ENCODE data around the gene FAM83F. TPM values are rescaled to one million over a fixed set of nuclear protein-coding genes. Genes with fewer than 3 reads are reported as not detected.

Gene FAM83F
- total RNA-seq, 1 donor from 2014 or later = 0.78 TPM

DNA sequence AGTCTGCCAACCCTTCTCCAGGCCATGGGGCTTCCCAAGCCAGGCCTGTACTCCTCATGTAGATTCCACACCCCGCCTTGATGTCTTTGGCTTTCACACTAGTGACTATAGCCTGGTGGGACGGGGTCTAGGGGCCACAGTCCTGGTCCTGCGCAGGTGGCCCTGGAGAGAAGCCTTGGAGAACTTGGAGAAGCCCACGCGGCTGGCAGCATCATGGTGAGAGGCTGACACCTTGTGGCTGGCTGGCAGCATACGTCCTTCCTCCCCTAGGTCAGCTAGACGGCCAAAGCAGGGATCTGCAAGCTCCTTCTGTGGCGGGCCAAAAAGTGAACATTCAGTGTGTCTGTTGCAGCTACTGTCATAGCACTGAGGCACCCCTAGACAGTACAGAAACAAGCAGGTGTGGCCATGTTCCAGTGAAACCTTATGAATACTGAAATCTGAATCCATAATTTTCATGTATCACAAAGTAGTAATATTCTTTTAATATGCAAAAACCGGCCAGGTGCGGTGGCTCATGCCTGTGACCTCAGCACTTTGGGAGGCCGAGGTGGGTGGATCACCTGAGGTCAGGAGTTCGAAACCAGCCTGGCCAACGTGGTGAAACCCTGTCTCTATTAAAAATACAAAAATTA, 42.0 kb downstream of the FAM83F start:
- peak; percentile 47 for DNase-seq

DNA sequence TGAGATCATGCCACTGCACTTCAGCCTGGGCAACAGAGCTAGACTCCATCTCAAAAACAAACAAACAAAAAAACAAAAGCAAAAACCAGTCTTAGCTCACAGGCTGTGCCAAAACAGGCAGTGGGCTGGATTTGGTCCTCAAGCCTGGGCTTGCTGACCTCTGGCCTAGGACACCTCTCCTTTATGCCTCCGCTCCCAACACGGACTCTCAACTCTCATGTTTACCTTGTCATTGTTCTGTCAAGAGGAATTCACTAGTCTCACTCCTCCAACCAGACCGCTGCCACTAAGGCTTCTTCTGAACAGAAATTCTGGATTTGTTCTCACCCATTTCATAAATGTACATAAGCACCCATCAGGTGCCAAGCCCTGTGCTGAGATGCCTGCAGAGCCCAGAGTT, 42.6 kb downstream of the FAM83F start:
- DNase-seq = no peak

DNA sequence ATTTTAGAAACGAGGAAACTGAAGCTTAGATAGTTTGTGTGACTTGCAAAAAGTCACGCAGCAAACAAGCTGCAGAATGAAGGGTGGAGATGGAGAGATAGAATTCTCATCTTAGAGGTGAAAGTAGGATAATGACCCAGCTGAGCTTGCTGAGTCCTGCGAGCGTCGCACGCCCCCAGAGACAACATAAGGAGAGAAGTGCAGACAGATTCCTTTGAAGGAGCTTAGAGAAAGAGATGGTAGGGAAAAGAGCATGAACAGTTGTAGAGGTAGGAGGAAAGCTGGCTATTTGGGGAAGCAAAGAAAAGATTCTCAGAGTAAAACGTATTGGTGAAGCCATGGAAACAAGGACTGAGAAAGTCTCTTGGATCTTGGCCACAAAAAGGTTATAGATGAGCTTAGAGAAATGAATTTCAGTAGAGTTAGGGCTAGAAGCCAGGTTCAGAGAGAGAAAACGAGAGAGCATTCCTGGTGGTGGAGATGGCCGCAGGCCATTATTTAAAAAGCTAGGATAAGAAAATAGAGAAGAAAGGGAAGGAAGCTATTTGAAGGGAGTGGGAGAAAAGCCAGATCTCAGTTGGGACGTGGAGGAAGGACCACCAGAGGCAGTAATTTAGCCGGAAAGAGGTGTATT, 44.8 kb downstream of the FAM83F start:
- DNase-seq = no peak

DNA sequence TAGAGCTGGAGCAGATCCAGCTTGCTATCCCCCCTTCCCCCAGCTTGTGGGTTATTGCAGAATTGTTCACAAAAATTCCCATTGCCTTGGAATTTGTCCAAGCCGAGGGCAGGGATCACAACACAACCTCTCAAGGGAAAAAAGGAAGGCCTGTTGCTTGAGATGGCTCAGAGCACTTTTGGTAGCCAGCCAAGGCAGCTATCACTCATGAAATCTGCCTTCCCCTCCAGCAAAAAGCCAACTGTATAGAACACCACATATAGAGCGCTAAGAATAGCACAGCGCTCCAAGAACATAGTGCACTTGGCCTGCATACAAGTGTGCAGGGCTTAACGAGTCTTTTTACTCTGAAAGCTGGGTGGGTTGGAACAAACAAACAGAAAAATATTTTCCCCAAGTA, 46.2 kb downstream of the FAM83F start:
- peak; percentile 44 for DNase-seq

DNA sequence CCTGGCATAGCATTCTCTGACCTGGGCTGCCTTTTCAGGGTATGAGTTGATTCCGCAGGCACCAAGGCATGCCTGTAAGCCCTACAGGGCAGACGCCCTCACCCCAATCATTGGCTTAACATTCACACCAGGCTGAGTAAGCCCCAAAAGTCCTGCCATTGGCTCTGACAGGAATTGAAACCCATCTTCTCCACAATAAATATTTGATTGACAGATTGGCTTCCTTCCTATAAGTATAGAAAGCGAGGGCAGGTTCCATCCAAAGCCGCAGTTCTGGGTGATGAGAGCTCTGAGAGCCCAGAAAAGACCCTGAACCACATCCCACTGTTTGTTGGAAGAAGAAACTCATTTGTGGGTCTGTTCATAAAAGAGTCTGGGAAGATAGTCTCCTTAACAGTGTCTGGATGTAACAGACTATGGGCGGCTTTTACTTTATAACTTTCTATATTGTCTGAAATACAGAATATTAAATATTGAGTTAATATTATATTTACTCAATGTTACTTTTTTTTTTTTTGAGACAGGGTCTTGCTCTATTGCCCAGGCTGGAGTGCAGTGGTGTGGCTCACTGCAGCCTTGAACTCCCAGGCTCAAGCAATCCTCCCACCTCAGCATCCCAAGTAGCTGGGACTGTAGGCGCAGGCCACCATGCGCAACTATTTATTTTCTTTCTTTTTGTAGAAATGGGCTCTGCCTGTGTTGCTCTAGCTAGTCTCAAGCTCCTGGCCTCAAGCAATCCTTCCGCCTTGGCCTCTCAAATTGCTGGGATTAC, 46.8 kb downstream of the FAM83F start:
- DNase-seq = no peak

DNA sequence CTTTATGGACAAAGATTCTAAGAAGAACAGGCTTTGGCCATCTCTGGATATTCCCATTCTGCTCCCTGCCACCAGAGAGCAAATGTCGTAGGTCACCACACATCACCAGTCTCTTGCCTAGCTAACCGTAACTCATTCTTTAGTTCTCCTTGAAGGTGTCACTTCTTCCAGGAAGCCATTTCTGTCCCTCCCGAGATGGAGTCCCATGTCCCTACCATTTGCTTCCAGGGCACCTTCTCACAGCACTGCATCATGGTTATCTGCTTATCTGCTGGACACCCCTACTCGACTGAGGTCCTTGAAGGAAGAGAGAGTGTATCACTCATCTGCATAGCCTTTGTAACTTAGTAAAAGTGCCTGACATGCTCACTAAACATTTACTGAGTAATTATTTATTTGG, 47.6 kb downstream of the FAM83F start:
- no peak for DNase-seq

DNA sequence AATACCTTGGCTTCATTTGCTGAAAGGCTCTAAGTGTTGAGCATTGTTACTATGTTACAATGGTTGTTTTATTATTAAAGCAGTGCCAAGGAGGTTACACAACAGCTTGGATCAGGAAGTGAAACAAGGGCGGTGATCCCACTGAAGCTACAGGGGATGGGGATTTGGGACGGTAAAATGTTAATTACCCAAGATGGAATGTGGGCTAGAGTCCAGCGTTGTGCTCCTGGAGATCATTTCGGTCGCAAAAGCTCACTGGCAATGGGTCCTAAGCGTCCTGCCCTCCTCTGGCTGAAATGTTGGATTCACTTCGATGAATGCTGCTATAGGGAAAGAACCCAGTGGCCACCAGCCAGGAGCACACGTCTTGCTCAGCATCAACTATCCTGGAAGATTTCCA, 48.3 kb downstream of the FAM83F start:
- DNase-seq = no peak

DNA sequence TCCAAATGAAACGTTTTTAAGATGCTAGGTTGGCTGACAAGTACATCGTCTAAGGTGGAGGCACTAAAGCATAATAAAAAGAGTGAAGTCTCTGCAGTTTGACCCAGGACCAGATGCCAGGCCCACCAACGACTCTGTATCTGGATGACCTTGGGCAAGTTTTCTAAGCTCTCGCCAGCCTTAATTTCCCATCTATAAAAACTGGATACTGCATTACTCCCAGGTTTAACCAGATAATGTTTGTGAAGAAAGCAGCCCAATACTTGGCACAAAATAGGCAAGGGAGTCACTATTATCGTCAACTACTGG, 49.0 kb downstream of the FAM83F start:
- DNase-seq = no peak

DNA sequence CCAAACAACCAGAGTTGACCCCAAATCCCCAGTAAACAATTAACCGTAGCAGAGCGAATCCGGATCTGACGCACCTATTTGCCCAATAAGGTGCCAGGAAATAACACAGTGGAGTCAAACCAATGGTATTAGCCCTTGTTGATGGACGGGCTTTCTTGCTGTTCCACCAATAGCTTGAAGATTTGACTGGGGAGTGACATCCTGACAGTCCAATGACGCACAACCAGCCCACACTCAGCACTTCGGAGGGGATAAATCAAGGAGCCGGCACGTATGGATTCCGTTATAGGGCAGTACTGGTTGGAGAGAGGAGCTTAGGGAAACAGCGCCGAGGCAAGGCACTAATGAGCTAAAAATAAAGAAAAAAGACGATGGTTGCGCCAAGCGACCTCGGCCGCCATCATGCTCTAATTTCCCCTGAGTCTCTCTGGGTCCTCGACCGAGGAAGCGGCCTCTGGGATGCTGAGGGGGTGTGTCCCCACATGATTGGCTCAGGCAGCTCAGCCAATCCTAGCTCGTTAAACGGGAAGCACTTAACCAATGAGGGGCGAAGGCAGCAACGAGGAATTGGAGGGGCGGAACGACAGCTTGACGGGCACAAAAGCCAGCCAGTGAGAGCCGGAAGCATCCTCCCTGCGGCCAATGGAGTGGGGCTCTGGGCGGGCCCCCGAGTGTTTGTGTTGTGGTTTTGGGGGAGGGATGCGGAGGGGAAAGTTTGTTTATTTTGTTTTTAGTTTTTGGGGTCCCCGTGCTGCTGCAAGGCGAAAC, 49.5 kb downstream of the FAM83F start:
- peak; percentile 96 for DNase-seq

DNA sequence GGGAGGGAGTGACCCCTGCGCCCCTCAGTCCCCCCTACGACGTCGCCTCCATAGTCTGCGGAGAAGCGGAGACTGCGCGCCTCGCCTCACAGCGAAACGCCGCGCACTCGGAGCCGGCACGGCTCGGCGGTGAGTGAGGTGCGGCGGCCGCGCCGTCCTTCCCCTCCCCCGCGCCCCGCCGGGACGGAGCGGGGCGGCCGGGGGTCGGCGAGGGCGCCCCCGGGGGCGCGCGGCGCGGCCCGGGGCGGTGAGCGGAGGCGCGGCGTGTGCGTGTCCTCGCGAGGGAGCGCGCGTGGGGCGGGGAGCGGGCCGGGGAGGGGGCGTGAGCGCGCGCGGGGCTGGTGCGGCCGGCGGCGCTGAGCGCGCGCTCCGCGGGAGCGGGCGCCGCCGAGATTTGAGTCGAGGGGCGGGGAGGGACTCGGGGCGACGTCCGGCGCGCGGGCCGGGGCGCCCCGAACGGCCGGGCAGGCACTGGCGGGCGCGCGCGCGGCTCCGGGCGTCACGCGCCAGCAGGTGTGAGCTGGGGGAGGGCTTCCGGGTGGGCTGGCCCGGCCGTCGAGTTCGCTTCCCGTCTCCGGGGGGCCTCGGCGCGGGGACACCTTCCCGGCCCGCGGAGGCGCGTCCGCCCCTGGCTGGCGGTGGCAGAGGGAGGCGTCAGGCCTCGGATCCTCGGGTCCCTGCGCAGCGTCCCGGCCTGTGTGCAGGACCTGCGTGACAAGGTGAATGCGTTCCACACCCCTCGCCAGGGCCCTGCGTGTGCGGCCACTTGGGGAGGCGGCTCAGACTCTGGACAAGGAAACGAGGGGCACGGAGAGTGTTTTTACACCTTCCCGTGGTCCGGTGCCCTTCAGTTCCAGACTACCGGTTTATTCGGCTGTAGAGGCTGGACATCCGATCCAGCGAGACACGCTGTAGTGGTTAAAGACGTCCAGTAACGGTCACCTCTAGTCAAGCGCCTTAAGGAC, 50.4 kb downstream of the FAM83F start:
- DNase-seq = peak; percentile 29

DNA sequence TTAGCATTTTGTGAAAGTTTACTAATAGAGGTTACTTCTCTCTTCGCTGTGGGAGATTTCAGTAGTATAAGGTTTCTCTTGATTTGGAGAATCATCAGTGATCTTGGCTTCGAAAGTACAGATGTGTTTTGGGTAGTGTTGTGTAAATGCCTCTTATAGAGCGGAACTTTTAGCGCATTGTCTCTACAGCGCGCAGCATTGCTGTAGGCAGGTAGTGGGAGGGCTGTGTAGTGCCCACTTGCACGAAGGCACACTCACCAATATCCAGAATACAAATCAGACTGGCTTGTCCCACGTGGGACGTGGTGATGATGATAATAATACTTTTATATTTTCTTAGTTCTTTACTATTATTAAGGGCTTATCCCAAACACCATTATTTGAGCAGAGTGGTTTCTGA, 51.4 kb downstream of the FAM83F start:
- no peak for DNase-seq

DNA sequence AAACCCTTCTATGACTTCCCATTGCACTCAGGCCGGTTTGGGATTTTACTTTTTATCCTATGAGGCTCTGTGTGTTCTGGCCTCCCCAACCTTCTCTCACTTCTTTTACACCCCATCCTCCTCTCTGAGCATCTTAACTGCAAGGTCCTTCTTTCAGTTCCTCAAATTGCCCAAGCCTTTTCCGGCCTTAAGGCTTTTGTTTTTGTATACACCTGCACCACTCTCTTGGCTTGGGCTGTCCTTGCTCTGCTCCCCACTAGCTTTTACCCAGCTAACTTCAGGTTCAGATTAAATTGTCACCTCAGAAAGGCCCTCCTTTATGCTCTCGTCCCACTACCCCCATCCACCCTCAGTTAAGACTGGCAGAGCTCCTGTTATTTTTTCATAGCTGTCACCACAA, 55.5 kb downstream of the FAM83F start:
- DNase-seq = no peak

DNA sequence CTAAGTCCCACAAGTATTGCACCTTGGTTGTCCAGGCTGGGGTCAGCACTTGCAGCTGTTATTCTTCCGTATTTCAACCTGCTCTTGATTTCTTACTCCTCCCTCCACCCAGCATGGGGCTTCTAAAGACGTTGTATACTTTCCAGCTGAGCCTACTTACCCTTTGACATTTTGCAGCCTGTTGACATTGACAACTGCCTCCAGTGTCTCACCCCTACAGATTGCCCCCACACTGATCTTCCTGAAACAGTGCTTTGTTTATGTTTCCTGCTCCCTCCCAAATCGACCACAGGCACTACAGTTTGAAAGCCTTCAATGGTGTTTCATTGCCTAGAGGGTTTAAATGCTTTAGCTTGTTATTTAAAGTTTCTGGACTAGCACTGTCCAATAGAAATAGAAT, 56.6 kb downstream of the FAM83F start:
- DNase-seq = no peak

DNA sequence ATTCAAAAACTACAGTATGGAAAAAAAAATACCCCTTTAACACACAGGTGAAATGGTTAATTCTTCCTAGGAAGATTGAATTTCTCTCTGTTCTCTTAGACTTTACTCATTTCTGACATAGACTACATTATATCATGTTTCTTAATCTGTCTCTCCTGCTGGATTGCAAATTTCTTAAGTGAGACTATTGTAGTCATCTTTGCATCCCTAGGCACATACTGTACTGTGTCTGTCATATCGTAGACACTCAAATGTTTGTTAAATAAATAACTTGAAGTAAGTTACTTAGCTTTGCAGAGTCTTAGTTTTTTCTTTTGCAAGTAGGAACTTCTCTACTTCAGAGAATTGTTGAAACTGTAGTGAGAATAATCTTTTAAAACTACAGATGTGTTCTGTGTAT, 58.7 kb downstream of the FAM83F start:
- no peak for DNase-seq

DNA sequence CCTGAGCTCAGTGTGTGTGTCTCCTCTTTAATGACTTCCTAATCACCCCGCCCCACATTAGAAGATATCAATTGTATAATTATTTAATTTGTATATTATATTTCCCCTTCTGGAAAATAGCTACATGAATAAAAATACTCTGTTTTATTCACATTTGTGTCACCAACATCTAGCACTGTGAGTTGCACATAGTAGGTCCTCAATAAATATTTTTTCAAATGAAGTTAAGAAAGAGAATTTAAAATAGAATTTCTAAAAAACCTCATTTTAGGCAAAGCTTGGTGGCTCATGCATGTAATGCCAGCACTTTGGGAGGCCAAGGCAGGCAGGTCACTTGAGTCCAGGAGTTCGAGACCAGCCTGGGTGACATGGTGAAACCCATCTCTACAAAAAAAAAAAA, 59.7 kb downstream of the FAM83F start:
- no peak for DNase-seq

DNA sequence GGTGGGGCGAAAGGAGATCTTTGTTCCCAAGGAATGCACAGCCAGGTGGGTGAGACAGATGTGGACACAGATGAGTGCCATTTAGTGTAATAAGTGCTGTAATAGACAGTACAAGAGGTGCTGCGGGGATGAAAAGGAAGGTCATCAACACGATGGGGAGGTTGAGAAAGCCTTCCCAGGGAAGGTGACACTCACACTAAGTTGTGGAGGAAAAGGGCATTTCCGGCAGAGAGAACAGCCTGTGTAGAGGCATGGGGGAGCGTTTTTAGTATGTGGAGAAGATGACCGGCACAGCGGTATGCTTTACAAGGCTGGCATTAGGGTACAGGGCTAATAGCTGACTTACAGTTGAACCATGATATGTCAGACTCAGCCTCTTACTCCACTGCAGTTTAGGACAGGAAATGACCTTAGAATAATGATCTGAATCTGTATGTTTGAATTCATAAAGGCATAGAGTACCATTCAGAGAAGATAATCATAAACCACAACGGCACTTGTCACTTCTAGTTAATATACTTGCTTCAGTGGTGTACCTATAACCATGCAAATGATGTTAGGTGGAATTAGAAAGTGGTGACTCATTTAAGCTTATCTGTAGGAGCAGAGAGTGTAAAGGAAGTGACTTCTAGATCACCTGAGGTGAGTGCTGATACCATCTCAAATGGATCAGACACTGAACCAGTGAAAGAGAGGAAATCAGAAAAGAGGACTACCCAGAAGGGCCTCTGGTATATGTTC, 60.6 kb downstream of the FAM83F start:
- no peak for DNase-seq

DNA sequence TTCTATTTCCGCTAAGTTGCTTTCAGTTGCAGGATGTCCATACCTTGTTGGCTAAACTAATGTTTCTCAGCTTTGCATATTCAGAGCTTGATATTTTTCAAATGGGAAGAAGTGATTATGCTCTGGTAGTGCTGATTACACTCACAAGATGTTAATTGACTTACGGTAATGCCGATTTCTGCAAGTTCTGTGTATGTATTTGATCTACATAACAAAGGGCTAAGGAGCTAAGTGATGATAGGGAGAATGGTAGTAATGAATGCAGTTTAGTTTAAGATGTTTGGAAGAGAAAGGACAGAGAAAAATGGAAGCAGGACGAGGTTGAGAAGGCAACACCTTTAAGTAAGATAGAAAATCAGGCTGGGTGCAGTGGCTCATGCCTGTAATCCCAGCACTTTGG, 61.4 kb downstream of the FAM83F start:
- no peak for DNase-seq

DNA sequence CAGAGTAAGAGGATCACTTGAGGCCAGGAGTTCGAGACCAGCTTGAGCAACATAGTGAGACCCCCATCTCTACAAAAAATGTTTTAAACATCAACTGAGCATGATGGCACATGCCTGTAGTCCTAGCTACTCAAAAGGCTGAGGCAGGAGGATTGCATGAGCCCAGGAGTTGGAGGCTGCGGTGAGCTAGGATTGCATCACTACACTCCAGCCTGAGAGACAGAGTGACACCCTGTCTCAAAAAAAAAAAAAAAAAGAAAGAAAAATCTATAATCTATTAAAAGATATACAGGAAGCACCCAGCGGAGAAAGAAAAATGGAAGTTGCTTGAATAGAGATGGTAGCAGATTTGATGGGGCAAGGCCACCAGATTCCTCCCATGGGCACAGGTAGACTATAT, 61.8 kb downstream of the FAM83F start:
- DNase-seq = no peak

DNA sequence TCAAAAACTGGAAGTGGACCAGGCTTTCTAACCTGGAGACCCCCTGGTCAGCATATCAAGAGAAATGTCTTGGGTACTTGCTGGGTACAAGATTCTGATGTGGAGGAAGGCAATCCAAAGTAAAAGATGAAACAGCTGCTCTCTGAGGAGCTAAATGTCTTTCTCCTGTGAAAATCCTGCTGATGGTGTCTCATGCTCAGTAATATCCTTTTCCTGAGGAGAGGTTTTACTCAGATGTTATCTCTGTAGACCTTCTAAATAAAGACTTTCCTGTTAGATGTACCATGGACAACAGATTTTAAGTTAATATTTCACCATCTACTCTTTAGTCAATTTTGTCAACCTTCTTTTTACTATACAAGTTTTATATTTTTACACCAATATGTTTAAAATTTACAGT, 62.9 kb downstream of the FAM83F start:
- no peak for DNase-seq

DNA sequence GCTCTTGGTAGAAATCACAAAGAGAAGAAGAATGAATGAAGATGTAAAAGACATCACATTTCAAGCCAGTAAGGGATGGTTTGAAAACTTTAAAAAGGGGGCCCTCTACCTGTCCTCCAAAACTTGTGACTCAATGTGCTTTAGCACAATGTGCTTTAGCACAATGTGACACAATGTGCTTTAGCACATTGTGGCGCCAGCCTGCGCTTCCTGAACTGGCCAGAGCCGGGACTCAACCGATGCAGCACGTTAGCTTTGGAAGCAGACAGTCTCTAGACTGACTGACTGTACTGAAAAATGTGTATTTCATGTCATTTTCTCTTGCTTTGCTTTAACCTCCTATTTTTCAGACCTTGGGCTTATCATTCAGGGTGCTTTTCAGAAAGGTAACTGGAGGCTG, 63.5 kb downstream of the FAM83F start:
- no peak for DNase-seq

DNA sequence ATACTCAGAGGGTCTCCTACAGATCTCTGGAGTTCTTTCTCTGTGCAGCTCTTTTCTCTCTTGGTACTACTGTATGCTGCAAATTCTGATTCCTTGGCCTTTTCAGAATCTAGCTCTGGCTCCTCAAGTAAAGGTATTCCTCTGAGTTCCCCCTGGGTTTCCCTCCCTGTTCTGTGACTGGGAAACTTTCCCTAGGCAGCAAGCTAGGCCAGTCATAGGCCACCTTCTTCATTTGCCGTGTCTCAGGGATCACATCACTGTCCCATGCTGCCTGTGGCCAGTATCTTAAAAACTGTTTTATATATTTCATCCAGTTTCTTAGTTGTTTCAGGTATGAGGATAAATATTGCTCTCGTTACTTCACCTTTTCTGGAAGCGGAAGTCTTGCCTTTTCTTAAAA, 71.2 kb downstream of the FAM83F start:
- DNase-seq = no peak

Data from occipital lobe (tissue), 2 donors.